ENCODE measurements around the gene EXOC2.

Gene EXOC2

DNA sequence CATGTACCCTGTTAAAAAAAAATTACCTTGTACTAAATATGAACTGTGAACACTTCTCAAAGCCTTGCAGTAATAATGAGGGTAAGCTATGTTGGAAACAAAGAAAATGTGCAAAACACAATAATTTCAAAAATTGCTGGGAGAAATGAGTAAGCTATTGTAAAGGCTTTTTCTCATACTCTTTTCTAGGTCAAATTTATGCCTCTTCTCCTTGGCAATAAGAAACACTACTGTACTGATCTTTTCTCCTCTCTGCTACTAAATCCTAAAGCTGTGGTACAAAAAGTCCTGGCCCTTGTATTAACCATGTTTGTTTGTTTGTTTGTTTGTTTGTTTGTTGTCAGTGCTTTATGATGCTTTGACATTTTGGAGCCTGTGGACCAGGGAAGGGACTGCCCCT lies 18.5 kb downstream of the EXOC2 start:
- TF ChIP-seq TCF12 (IDR thresholded peaks at IDR 0.05; ENCODE audit: low read depth), result no peak

- no peak for TF ChIP-seq ZBTB7A (IDR thresholded peaks at IDR 0.05; ENCODE audit: low read depth)
- no peak for TF ChIP-seq FOXM1 (IDR thresholded peaks at IDR 0.05; ENCODE audit: borderline replicate concordance, low read depth)
- no peak for TF ChIP-seq EP300 (IDR thresholded peaks at IDR 0.05; ENCODE audit: borderline replicate concordance)
- TF ChIP-seq NFIC (IDR thresholded peaks at IDR 0.05), result no peak
- TF ChIP-seq MAX (IDR thresholded peaks at IDR 0.05), result no peak
- TF ChIP-seq REST (IDR thresholded peaks at IDR 0.05; ENCODE audit: low read depth), result no peak
- no peak for TF ChIP-seq TEAD4 (IDR thresholded peaks at IDR 0.05)
- TF ChIP-seq RAD21 (IDR thresholded peaks at IDR 0.05; ENCODE audit: low read depth), result no peak
- no peak for TF ChIP-seq CREB1 (IDR thresholded peaks at IDR 0.05; ENCODE audit: low read depth)
- no peak for TF ChIP-seq TAF1 (IDR thresholded peaks at IDR 0.05; ENCODE audit: low read depth)
- no peak for TF ChIP-seq YY1 (IDR thresholded peaks at IDR 0.05; ENCODE audit: low read depth)
- TF ChIP-seq EGR1 (IDR thresholded peaks at IDR 0.05), result no peak
- no peak for TF ChIP-seq USF1 (IDR thresholded peaks at IDR 0.05)
- TF ChIP-seq CEBPB (IDR thresholded peaks at IDR 0.05), result no peak
Measured at GRCh38 chr6:667253-667927, 25.5 kb downstream of the EXOC2 start.

DNA sequence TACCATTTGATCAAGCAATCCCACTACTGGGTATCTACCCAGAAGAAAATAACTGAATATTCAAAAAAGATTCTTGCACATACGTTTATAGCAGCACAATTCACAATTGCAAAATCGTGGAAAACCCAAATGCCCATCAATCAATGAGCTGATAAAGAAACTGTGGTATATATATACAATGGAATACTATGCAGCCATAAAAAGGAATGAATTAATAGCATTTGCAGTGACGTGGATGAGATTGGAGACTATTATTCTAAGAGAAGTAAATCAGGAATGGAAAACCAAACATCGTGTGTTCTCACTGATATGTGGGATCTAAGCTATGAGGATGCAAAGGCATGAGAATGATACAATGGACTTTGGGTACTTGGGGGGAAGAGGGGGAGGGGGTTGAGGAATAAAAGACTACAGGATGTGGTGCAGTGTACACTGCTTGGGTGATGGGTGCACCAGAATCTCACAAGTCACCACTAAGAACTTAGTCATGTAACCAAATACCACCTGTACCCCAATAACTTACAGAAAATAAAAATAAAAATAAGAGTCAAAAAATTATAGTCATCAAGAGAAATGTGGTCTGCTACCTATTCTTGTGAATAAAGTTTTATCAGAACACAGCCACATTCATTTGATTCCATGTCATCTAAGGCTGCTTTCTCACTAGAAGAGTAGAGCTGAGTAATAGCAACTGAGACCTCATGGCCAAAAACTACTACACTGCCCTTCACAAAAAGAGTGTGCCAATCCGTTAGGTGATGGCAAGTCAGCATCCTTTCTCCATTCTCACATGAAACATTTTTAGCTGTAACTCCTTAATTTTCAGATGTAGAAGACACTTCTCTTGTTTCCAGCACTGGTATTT lies 27.3 kb downstream of the EXOC2 start:
- TF ChIP-seq NFIC (IDR thresholded peaks at IDR 0.05), result no peak
- TF ChIP-seq TCF12 (IDR thresholded peaks at IDR 0.05; ENCODE audit: low read depth), result no peak
- TF ChIP-seq REST (IDR thresholded peaks at IDR 0.05; ENCODE audit: low read depth), result no peak
- no peak for TF ChIP-seq EP300 (IDR thresholded peaks at IDR 0.05; ENCODE audit: borderline replicate concordance)
- no peak for TF ChIP-seq FOXM1 (IDR thresholded peaks at IDR 0.05; ENCODE audit: borderline replicate concordance, low read depth)
- TF ChIP-seq YY1 (IDR thresholded peaks at IDR 0.05; ENCODE audit: low read depth), result no peak
- no peak for TF ChIP-seq CREB1 (IDR thresholded peaks at IDR 0.05; ENCODE audit: low read depth)
- TF ChIP-seq TEAD4 (IDR thresholded peaks at IDR 0.05), result no peak
- TF ChIP-seq TAF1 (IDR thresholded peaks at IDR 0.05; ENCODE audit: low read depth), result no peak
- no peak for TF ChIP-seq RAD21 (IDR thresholded peaks at IDR 0.05; ENCODE audit: low read depth)
- no peak for TF ChIP-seq MAX (IDR thresholded peaks at IDR 0.05)
- no peak for TF ChIP-seq EGR1 (IDR thresholded peaks at IDR 0.05)
- TF ChIP-seq CEBPB (IDR thresholded peaks at IDR 0.05), result no peak
- TF ChIP-seq ZBTB7A (IDR thresholded peaks at IDR 0.05; ENCODE audit: low read depth), result no peak
- TF ChIP-seq USF1 (IDR thresholded peaks at IDR 0.05), result no peak

DNA sequence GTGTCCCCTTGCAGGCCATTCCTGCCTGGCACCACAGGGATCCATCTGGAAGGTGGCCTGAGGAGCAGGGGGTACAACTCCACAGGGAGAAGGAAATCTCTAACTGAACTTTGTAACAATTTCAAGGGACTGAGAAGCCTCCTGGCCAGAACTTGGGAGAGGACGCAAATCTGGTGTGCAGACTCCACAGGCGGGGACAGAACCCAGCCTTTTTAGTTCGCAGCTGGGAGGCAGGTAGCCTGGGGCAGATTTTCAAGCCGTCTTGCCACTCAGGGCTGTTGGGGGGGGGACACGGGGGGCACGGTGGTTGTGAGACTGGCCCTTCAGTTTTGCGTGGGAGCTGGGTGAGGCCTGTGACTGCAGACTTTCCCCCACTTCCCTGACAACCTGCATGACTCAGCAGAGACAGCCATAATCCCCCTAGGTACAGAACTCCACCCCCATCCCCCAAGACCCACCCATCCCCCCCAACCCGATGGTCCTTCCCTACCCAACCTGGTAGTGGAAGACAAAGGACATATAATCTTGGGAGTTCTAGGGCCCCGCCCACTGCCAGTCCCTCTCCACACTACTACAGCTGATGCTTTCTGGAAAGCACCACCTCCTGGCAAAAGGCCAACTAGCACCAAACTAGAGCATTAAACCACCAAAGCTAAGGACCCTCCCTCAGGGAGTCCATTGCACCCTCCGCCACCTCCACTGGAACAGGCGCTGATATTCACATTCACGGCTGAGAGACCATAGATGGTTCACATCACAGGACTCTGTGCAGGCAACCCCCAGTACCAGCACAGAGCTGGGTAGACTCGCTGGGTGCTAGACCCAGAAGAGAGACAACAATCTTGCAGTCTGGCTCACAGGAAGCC lies 33.0 kb downstream of the EXOC2 start:
- TF ChIP-seq TEAD4 (IDR thresholded peaks at IDR 0.05) (no peak), EGR1 (IDR thresholded peaks at IDR 0.05) (no peak), NFIC (IDR thresholded peaks at IDR 0.05) (peak; percentile 17; the same call in 1 of the 2 replicates), USF1 (IDR thresholded peaks at IDR 0.05) (no peak)

- TF ChIP-seq EGR1 (IDR thresholded peaks at IDR 0.05) (no peak), TAF1 (IDR thresholded peaks at IDR 0.05; ENCODE audit: low read depth) (no peak), CEBPB (IDR thresholded peaks at IDR 0.05) (no peak), EP300 (IDR thresholded peaks at IDR 0.05; ENCODE audit: borderline replicate concordance) (no peak), TCF12 (IDR thresholded peaks at IDR 0.05; ENCODE audit: low read depth) (no peak), REST (IDR thresholded peaks at IDR 0.05; ENCODE audit: low read depth) (no peak), FOXM1 (IDR thresholded peaks at IDR 0.05; ENCODE audit: borderline replicate concordance, low read depth) (no peak), ZBTB7A (IDR thresholded peaks at IDR 0.05; ENCODE audit: low read depth) (no peak), NFIC (IDR thresholded peaks at IDR 0.05) (no peak)
Measured at GRCh38 chr6:658244-658643, 34.7 kb downstream of the EXOC2 start.
